ENCODE results near the gene C10orf53.

The C10orf53 gene

GRCh38 chr10:49694466-49694865, 15.0 kb downstream of the C10orf53 start:
- Histone ChIP-seq H3K27me3 (ENCODE audit: insufficient read depth, low read depth, severe bottlenecking) (no peaks in the 10 kb centered on the region), H3K9me3 (ENCODE audit: severe bottlenecking) (no peaks in the 10 kb centered on the region), H3K4me3 (ENCODE audit: low read depth, low read length) (no peak overlapping the region), H3K36me3 (no peaks in the 10 kb centered on the region), H3K27ac (no peak overlapping the region)
- no peak for DNase-seq
- TF ChIP-seq CTCF (IDR thresholded peaks at IDR 0.05; ENCODE audit: low read depth, low read length), result no peak

GRCh38 chr10:49696311-49696710, 16.9 kb downstream of the C10orf53 start:
- DNase-seq, result no peak
- H3K27me3 ChIP-seq (ENCODE audit: insufficient read depth, low read depth, severe bottlenecking), result no peaks in the 10 kb centered on the region
- no peak overlapping the region for H3K27ac ChIP-seq
- no peak overlapping the region for H3K4me3 ChIP-seq (ENCODE audit: low read depth, low read length)
- no peaks in the 10 kb centered on the region for H3K9me3 ChIP-seq (ENCODE audit: severe bottlenecking)
- TF ChIP-seq CTCF (IDR thresholded peaks at IDR 0.05; ENCODE audit: low read depth, low read length), result no peak
- no peaks in the 10 kb centered on the region for H3K36me3 ChIP-seq

- Histone ChIP-seq H3K4me3 (ENCODE audit: low read depth, low read length) (no peak overlapping the region), H3K9me3 (ENCODE audit: severe bottlenecking) (no peaks in the 10 kb centered on the region), H3K27ac (no peak overlapping the region), H3K36me3 (no peaks in the 10 kb centered on the region), H3K27me3 (ENCODE audit: insufficient read depth, low read depth, severe bottlenecking) (no peaks in the 10 kb centered on the region)
- DNase-seq, result no peak
- TF ChIP-seq CTCF (IDR thresholded peaks at IDR 0.05; ENCODE audit: low read depth, low read length), result no peak
Observed at GRCh38 chr10:49698679-49699078, 19.2 kb downstream of the C10orf53 start.

- H3K27me3 ChIP-seq (ENCODE audit: insufficient read depth, low read depth, severe bottlenecking), result no peaks in the 10 kb centered on the region
- H3K36me3 ChIP-seq, result no peaks in the 10 kb centered on the region
- H3K27ac ChIP-seq, result no peak overlapping the region
- H3K4me3 ChIP-seq (ENCODE audit: low read depth, low read length), result no peak overlapping the region
- TF ChIP-seq CTCF (IDR thresholded peaks at IDR 0.05; ENCODE audit: low read depth, low read length), result no peak
- no peak for DNase-seq
- H3K9me3 ChIP-seq (ENCODE audit: severe bottlenecking), result no peaks in the 10 kb centered on the region
Observed at GRCh38 chr10:49700211-49700610, 20.8 kb downstream of the C10orf53 start.

- no peaks in the 10 kb centered on the region for H3K36me3 ChIP-seq
- no peaks in the 10 kb centered on the region for H3K27me3 ChIP-seq (ENCODE audit: insufficient read depth, low read depth, severe bottlenecking)
- H3K4me3 ChIP-seq (ENCODE audit: low read depth, low read length), result no peak overlapping the region
- TF ChIP-seq CTCF (IDR thresholded peaks at IDR 0.05; ENCODE audit: low read depth, low read length), result no peak
- no peaks in the 10 kb centered on the region for H3K9me3 ChIP-seq (ENCODE audit: severe bottlenecking)
- DNase-seq, result peak; percentile 9
- H3K27ac ChIP-seq, result no peak overlapping the region
Observed at GRCh38 chr10:49700997-49701396, 21.5 kb downstream of the C10orf53 start.

- H3K27me3 ChIP-seq (ENCODE audit: insufficient read depth, low read depth, severe bottlenecking), result no peaks in the 10 kb centered on the region
- H3K9me3 ChIP-seq (ENCODE audit: severe bottlenecking), result no peaks in the 10 kb centered on the region
- no peak for TF ChIP-seq CTCF (IDR thresholded peaks at IDR 0.05; ENCODE audit: low read depth, low read length)
- no peak overlapping the region for H3K27ac ChIP-seq
- H3K36me3 ChIP-seq, result no peaks in the 10 kb centered on the region
- no peak for DNase-seq
- H3K4me3 ChIP-seq (ENCODE audit: low read depth, low read length), result no peak overlapping the region
Observed at GRCh38 chr10:49707585-49707984, 28.1 kb downstream of the C10orf53 start.

Data from WERI-Rb-1 (cell line).